Measurements from ENCODE around the gene FBXO31. TPM values are rescaled to one million over a fixed set of nuclear protein-coding genes. Genes with fewer than 3 reads are reported as not detected.

Gene FBXO31
- total and polyA plus RNA-seq, 9 of the 15 experiments (the other 6 are each of a cell fraction or from before 2014, with no cell fraction given): 0.18 to 33.3 (median 10.9) TPM

DNA sequence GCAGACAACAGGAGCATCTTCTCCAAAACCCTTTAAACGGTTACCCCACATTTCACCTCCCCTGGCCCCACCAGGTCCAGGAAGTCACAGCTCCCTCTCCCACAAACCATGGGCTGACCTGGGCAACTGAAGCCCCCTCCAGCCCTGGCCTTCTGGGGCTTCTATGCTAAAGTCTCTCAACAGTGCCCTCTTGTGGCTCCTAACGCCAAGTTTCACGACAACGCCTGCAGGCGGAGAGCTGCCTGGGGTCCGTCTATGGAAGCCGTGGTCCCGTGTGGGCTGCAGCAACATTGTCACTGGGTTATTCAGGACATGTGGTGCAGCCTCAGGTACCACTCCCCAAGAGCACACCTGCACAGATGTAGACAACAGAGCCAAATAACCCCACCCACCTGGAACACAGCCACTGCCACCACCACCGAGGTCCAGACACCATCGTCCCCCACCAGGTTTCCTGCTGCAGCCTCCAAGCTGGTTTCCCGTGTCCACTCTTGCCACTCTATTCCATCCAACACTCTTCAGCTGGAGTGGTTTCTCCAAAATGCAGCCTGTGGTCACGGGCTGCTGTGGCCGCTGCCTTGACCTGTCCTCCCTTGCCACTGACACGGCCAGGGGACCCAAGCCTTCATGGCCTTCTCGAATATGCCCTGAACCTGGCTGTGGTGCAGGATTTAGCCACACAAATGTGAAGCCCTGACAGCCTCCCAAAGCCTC lies 85.5 kb downstream of the FBXO31 start (continued):
- TF ChIP-seq, protein P1, sequence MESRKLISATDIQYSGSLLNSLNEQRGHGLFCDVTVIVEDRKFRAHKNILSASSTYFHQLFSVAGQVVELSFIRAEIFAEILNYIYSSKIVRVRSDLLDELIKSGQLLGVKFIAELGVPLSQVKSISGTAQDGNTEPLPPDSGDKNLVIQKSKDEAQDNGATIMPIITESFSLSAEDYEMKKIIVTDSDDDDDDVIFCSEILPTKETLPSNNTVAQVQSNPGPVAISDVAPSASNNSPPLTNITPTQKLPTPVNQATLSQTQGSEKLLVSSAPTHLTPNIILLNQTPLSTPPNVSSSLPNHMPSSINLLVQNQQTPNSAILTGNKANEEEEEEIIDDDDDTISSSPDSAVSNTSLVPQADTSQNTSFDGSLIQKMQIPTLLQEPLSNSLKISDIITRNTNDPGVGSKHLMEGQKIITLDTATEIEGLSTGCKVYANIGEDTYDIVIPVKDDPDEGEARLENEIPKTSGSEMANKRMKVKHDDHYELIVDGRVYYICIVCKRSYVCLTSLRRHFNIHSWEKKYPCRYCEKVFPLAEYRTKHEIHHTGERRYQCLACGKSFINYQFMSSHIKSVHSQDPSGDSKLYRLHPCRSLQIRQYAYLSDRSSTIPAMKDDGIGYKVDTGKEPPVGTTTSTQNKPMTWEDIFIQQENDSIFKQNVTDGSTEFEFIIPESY (CRISPR knock-in tag; IDR thresholded peaks at IDR 0.05): peak; percentile 58; the same call in 1 of the 2 replicates
- TF ChIP-seq, protein P2, sequence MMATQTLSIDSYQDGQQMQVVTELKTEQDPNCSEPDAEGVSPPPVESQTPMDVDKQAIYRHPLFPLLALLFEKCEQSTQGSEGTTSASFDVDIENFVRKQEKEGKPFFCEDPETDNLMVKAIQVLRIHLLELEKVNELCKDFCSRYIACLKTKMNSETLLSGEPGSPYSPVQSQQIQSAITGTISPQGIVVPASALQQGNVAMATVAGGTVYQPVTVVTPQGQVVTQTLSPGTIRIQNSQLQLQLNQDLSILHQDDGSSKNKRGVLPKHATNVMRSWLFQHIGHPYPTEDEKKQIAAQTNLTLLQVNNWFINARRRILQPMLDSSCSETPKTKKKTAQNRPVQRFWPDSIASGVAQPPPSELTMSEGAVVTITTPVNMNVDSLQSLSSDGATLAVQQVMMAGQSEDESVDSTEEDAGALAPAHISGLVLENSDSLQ (IDR thresholded peaks at IDR 0.05): no peak
- TF ChIP-seq SRF (CRISPR knock-in tag; IDR thresholded peaks at IDR 0.05) (no peak), MEF2A (IDR thresholded peaks at IDR 0.05; ENCODE audit: control insufficient read depth, low read depth, low read length) (no peak), CREM (IDR thresholded peaks at IDR 0.05; ENCODE audit: low read depth) (0 out of 2 replicates have a peak, but pooled peaks have one; percentile 18), SMC3 (conservative IDR thresholded peaks at IDR 0.05; ENCODE audit: insufficient read depth, low read depth, low read length) (peak; percentile 50), RBFOX2 (IDR thresholded peaks at IDR 0.05; ENCODE audit: low read depth, low read length) (0 out of 2 replicates have a peak, but pooled peaks have one; percentile 16)

Data from K562 (cell line).